ENCODE measurements around the gene DUSP1. TPM values are rescaled to one million over a fixed set of nuclear protein-coding genes. Genes with fewer than 3 reads are reported as not detected.

Gene DUSP1
- total and polyA plus RNA-seq, 9 of the 15 experiments (the other 6 are each of a cell fraction or from before 2014, with no cell fraction given) = 2.1 to 14.2 (median 8.5) TPM

DNA sequence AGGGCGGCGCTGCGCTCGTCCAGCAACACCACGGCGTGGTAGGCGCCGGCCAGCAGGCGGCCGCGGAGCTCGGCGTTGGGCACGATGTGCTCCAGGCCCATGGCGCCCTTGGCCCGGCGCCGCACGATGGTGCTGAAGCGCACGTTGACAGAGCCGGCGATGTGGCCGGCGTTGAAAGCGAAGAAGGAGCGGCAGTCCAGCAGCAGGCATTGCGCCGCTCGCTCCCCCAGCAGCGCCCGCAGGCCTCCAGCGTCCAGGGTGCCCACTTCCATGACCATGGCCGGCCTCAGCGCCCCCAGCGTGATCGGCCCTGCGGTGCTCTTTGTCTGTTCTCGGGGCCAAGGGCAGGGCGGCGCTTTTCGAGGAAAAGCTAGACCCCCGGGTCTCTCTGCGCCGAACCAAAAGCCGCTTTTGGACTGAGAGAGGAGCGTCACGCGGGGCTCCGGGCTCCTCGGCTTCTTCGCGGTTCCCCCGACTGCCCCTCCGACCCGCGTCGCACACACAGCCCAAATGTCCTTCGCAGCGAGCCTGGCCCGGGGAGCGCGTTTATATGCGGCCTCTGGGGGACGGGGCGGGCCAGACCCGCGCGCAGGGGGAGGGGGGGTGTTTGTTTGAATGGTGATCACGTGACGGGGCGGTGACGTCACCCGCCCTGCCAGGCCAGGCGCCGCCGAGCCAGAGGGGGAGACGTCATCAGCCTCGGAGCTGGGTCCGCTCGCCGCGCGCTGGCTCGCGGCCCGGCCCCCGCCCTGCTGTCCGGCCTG lies at the start of gene DUSP1 (continued):
- TF ChIP-seq HEY1 (CRISPR knock-in tag; IDR thresholded peaks at IDR 0.05; ENCODE audit: borderline replicate concordance) (no peak), HDAC8 (tag; IDR thresholded peaks at IDR 0.05) (peak; percentile 69; the same call in 1 of the 2 replicates), CHCHD3 (CRISPR knock-in tag; IDR thresholded peaks at IDR 0.05) (no peak), YY1 (IDR thresholded peaks at IDR 0.05; ENCODE audit: borderline replicate concordance in 1 of 3, control insufficient read depth in 1 of 3, extremely low read depth in 1 of 3, insufficient read depth in 3 of 3, insufficient read length in 1 of 3, insufficient replicate concordance in 2 of 3, low read depth in 1 of 3, low read length in 2 of 3) (peak in 2 of 3 experiments; percentile 75 to 81), CXXC5 (CRISPR knock-in tag; IDR thresholded peaks at IDR 0.05) (peak; percentile 92), POLR2B (IDR thresholded peaks at IDR 0.05; ENCODE audit: low read depth, partially characterized antibody) (peak; percentile 98), ZNF224 (CRISPR knock-in tag; IDR thresholded peaks at IDR 0.05) (peak; percentile 40; the same call in 1 of the 2 replicates), TEAD4 (IDR thresholded peaks at IDR 0.05; ENCODE audit: low read length) (peak; percentile 23; the same call in 1 of the 2 replicates), TEAD4 (CRISPR knock-in tag; IDR thresholded peaks at IDR 0.05; ENCODE audit: borderline replicate concordance) (no peak), ETV6 (IDR thresholded peaks at IDR 0.05; ENCODE audit: borderline replicate concordance in 1 of 2, low read depth in 2 of 2, low read length in 1 of 2) (peak in 1 of 2 experiments; percentile 33; a peak in 1 of 4 replicates), ETV6 (CRISPR knock-in tag; IDR thresholded peaks at IDR 0.05; ENCODE audit: borderline replicate concordance) (no peak; the same call in 1 of the 2 replicates), GABPB2 (CRISPR knock-in tag; conservative IDR thresholded peaks at IDR 0.05) (no peak), BRCA1 (IDR thresholded peaks at IDR 0.05) (no peak), BRCA1 (CRISPR knock-in tag; IDR thresholded peaks at IDR 0.05) (no peak), RBM15 (IDR thresholded peaks at IDR 0.05; ENCODE audit: insufficient read depth, low read length) (no peak), ZNF668 (CRISPR knock-in tag; IDR thresholded peaks at IDR 0.05) (no peak), KAT2B (IDR thresholded peaks at IDR 0.05; ENCODE audit: low read depth, low read length) (peak; percentile 61)
- TF ChIP-seq, protein P1, sequence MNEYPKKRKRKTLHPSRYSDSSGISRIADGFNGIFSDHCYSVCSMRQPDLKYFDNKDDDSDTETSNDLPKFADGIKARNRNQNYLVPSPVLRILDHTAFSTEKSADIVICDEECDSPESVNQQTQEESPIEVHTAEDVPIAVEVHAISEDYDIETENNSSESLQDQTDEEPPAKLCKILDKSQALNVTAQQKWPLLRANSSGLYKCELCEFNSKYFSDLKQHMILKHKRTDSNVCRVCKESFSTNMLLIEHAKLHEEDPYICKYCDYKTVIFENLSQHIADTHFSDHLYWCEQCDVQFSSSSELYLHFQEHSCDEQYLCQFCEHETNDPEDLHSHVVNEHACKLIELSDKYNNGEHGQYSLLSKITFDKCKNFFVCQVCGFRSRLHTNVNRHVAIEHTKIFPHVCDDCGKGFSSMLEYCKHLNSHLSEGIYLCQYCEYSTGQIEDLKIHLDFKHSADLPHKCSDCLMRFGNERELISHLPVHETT (CRISPR knock-in tag; conservative IDR thresholded peaks at IDR 0.05 in 1 of 2, IDR thresholded peaks at IDR 0.05 in 1 of 2) = peak in 1 of 2 experiments; percentile 34; a peak in 1 of 4 replicates
- TF ChIP-seq, protein P2, sequence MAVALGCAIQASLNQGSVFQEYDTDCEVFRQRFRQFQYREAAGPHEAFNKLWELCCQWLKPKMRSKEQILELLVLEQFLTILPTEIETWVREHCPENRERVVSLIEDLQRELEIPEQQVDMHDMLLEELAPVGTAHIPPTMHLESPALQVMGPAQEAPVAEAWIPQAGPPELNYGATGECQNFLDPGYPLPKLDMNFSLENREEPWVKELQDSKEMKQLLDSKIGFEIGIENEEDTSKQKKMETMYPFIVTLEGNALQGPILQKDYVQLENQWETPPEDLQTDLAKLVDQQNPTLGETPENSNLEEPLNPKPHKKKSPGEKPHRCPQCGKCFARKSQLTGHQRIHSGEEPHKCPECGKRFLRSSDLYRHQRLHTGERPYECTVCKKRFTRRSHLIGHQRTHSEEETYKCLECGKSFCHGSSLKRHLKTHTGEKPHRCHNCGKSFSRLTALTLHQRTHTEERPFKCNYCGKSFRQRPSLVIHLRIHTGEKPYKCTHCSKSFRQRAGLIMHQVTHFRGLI (CRISPR knock-in tag; IDR thresholded peaks at IDR 0.05) = no peak
- TF ChIP-seq, protein P3, sequence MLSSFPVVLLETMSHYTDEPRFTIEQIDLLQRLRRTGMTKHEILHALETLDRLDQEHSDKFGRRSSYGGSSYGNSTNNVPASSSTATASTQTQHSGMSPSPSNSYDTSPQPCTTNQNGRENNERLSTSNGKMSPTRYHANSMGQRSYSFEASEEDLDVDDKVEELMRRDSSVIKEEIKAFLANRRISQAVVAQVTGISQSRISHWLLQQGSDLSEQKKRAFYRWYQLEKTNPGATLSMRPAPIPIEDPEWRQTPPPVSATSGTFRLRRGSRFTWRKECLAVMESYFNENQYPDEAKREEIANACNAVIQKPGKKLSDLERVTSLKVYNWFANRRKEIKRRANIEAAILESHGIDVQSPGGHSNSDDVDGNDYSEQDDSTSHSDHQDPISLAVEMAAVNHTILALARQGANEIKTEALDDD (IDR thresholded peaks at IDR 0.05) = no peak
- TF ChIP-seq, protein P4, sequence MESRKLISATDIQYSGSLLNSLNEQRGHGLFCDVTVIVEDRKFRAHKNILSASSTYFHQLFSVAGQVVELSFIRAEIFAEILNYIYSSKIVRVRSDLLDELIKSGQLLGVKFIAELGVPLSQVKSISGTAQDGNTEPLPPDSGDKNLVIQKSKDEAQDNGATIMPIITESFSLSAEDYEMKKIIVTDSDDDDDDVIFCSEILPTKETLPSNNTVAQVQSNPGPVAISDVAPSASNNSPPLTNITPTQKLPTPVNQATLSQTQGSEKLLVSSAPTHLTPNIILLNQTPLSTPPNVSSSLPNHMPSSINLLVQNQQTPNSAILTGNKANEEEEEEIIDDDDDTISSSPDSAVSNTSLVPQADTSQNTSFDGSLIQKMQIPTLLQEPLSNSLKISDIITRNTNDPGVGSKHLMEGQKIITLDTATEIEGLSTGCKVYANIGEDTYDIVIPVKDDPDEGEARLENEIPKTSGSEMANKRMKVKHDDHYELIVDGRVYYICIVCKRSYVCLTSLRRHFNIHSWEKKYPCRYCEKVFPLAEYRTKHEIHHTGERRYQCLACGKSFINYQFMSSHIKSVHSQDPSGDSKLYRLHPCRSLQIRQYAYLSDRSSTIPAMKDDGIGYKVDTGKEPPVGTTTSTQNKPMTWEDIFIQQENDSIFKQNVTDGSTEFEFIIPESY (CRISPR knock-in tag; IDR thresholded peaks at IDR 0.05) = peak; percentile 89
